ENCODE data around the gene INAFM1. TPM values are rescaled to one million over a fixed set of nuclear protein-coding genes. Genes with fewer than 3 reads are reported as not detected.
A peak's percentile ranks its signal among the peaks of the same experiment; 100 is the strongest.

The INAFM1 gene
- total and polyA plus RNA-seq, 9 of the 15 experiments (the other 6 are each of a cell fraction or from before 2014, with no cell fraction given) = 0.71 to 30.9 (median 3.1) TPM

GRCh38 chr19:47313754-47314295 lies 39.1 kb downstream of the INAFM1 start:
- DNase-seq (ENCODE audit: extremely low read depth in 1 of 4, low spot score in 3 of 4) = no peak
- Histone ChIP-seq H3K9me1 (ENCODE audit: control insufficient read depth, insufficient read depth, low read length) (no peaks in the 10 kb centered on the region), H3K79me2 (ENCODE audit: control insufficient read depth, insufficient read depth, low read length) (no peaks in the 10 kb centered on the region), H3K9me3 (replicated peaks; ENCODE audit: control insufficient read depth, insufficient read depth, low read depth, low read length) (no peaks in the 10 kb centered on the region), H3K9ac (ENCODE audit: insufficient read depth in 1 of 2, low read depth in 2 of 2, low read length in 2 of 2) (peak overlapping the region in 1 of 2 experiments; percentile 33; a peak in 1 of 4 replicates), H3K4me1 (replicated peaks in 1 of 2; ENCODE audit: control insufficient read depth in 2 of 2, insufficient read depth in 2 of 2, low read length in 2 of 2) (peaks cover 14 to 30% of the 10 kb centered on the region in 2 experiments; a peak in 4 of 5 replicates), H3K4me2 (ENCODE audit: insufficient read depth, low read length) (peak overlapping the region; percentile 17; the same call in 1 of the 2 replicates), H2AFZ (ENCODE audit: low read depth, low read length) (peak overlapping the region; percentile 65), H4K20me1 (replicated peaks; ENCODE audit: control insufficient read depth, insufficient read depth, low read length) (no peaks in the 10 kb centered on the region), H3K4me3 (no peak overlapping the region), H3K27me3 (ENCODE audit: control insufficient read depth in 2 of 2, insufficient read depth in 2 of 2, low read length in 2 of 2) (no peaks in the 10 kb centered on the region), H3K36me3 (ENCODE audit: control insufficient read depth, insufficient read depth, low read length) (no peaks in the 10 kb centered on the region), H3K27ac (ENCODE audit: extremely low read depth, low read depth, low read length) (peak overlapping the region; percentile 40; the same call in 2 of the 3 replicates)
- ATAC-seq = no peak
- no peak for FAIRE-seq
- intact Hi-C loops (cut with micrococcal nuclease) (loop anchor here (2.0 kb wide), 1 partner anchor 21 kb away; no protein-coding TSS in a partner anchor), in situ Hi-C loops (cut with MboI) (no loop called here)
- 72% methylated on average over 10 of the region's 10 CpGs for WGBS (ENCODE audit: insufficient coverage, low coverage, missing lambda C conversion rate)
- ChIA-PET POLR2A (interaction anchor here (0.6 kb wide), 1 partner anchor 79 kb away, joined by 6 read pairs; no protein-coding TSS in a partner anchor), CTCF (ENCODE audit: low intra/inter-chr PET ratio) (no interaction called here)
- no peak for TF ChIP-seq BRF1 (IDR thresholded peaks at IDR 0.05; ENCODE audit: borderline replicate concordance, extremely low read depth, insufficient read length)
- TF ChIP-seq, protein P1, sequence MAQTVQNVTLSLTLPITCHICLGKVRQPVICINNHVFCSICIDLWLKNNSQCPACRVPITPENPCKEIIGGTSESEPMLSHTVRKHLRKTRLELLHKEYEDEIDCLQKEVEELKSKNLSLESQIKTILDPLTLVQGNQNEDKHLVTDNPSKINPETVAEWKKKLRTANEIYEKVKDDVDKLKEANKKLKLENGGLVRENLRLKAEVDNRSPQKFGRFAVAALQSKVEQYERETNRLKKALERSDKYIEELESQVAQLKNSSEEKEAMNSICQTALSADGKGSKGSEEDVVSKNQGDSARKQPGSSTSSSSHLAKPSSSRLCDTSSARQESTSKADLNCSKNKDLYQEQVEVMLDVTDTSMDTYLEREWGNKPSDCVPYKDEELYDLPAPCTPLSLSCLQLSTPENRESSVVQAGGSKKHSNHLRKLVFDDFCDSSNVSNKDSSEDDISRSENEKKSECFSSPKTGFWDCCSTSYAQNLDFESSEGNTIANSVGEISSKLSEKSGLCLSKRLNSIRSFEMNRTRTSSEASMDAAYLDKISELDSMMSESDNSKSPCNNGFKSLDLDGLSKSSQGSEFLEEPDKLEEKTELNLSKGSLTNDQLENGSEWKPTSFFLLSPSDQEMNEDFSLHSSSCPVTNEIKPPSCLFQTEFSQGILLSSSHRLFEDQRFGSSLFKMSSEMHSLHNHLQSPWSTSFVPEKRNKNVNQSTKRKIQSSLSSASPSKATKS (CRISPR knock-in tag; IDR thresholded peaks at IDR 0.05) = no peak
- 0 out of 2 replicates have a peak, but pooled peaks have one; percentile 26 for TF ChIP-seq ZNF384 (IDR thresholded peaks at IDR 0.05; ENCODE audit: low read depth, low read length)
- TF ChIP-seq NR2C2 (CRISPR knock-in tag; IDR thresholded peaks at IDR 0.05) = no peak
- TF ChIP-seq NR2C2 (tag; IDR thresholded peaks at IDR 0.05) = 0 out of 2 replicates have a peak, but pooled peaks have one; percentile 6
- BruUV-seq (replicated peaks) = no TSS peak

Data from K562 (cell line).